HG02943 (cell line): ENCODE measurements around the gene NEURL4.
A peak's percentile ranks its signal among the peaks of the same experiment; 100 is the strongest.

ENCODE experiments used
- ATAC-seq: cut with Tn5 transposase; IDR thresholded peaks from one replicate; pipeline ENCODE4 v1.9.1; 2021; ENCODE audit warnings: mild to moderate bottlenecking, low read depth, moderate library complexity; ENCODE audit not compliant: unreplicated experiment

Gene NEURL4

GRCh38 chr17:7324438-7324779 lies 4.7 kb downstream of the NEURL4 start:
- no peak for ATAC-seq

- ATAC-seq: no peak
Observed at GRCh38 chr17:7323731-7324437, 5.3 kb downstream of the NEURL4 start.

- ATAC-seq: no peak
Observed at GRCh38 chr17:7322520-7323194, 6.5 kb downstream of the NEURL4 start.

- no peak for ATAC-seq
Observed at GRCh38 chr17:7321466-7321865, 7.7 kb downstream of the NEURL4 start.

GRCh38 chr17:7318121-7318860 lies 10.8 kb downstream of the NEURL4 start:
- no peak for ATAC-seq

GRCh38 chr17:7317161-7317803 lies 11.9 kb downstream of the NEURL4 start:
- ATAC-seq: no peak

- no peak for ATAC-seq
Observed at GRCh38 chr17:7315570-7316235, 13.4 kb downstream of the NEURL4 start.

- peak; percentile 52 for ATAC-seq
Observed at GRCh38 chr17:7314719-7315569, 14.2 kb downstream of the NEURL4 start, which contains the start of gene GPS2. Gene GPS2, minus strand, starts transcription at chr17:7315360. Its CDS starts 308 bp downstream, at chr17:7315052.

- ATAC-seq: no peak
Observed at GRCh38 chr17:7313890-7314718, 15.0 kb downstream of the NEURL4 start.

GRCh38 chr17:7313088-7313889 lies 15.8 kb downstream of the NEURL4 start:
- no peak for ATAC-seq

GRCh38 chr17:7312432-7313087 lies 16.6 kb downstream of the NEURL4 start:
- ATAC-seq: no peak

- ATAC-seq: no peak
Observed at GRCh38 chr17:7311110-7311705, 17.9 kb downstream of the NEURL4 start.

GRCh38 chr17:7309628-7310027 lies 19.5 kb downstream of the NEURL4 start:
- no peak for ATAC-seq

- ATAC-seq: no peak
Observed at GRCh38 chr17:7308625-7309433, 20.3 kb downstream of the NEURL4 start.

- no peak for ATAC-seq
Observed at GRCh38 chr17:7307686-7308624, 21.2 kb downstream of the NEURL4 start.
